Testis (tissue), 2 donors: ENCODE results near the gene SPINT2.

Experiments used
- CTCF ChIP-seq, 3 experiments: fragments of 450-650 bp in 2 of 3; fragments of 200-600 bp in 1 of 3; sonication (generic) in 1 of 3; IDR thresholded peaks; one replicate each; pipeline ENCODE4 v1.5.1; 2016 to 2019; ENCODE audit warnings: antibody characterized with exemption in 3 of 3, mild to moderate bottlenecking in 2 of 3, moderate library complexity in 1 of 3
- POLR2A ChIP-seq: fragments of 450-650 bp; IDR thresholded peaks from one replicate; pipeline ENCODE4 v1.6.1; 2017; ENCODE audit warnings: antibody characterized with exemption, mild to moderate bottlenecking, moderate library complexity

GRCh38 chr19:38233740-38234251 is 30.6 kb upstream of the SPINT2 start:
- TF ChIP-seq CTCF (IDR thresholded peaks at IDR 0.05): peak; percentile 74 to 81 (median 79)
- no peak for TF ChIP-seq POLR2A
